Naive B cell (primary cell): ENCODE results near the gene MAPK8IP3. TPM values are rescaled to one million over a fixed set of nuclear protein-coding genes. Genes with fewer than 3 reads are reported as not detected.
A peak's percentile ranks its signal among the peaks of the same experiment; 100 is the strongest.
"Not testable (repeated sequence)": the region's sequence is repeated elsewhere in the genome, so short reads cannot be mapped to it uniquely, and the experiment has no call there.

Experiments used
- ATAC-seq, 2 donors: fragments of 150-1000 bp; cut with Tn5 transposase; 2 replicates each; pipeline ENCODE4 v1.10.0; 2021; ENCODE audit warnings: low read depth in 2 of 2, mild to moderate bottlenecking in 2 of 2, moderate library complexity in 2 of 2
- DNase-seq: peaks from one replicate; pipeline ENCODE4 v3.0.0; 2022
- H3K27ac Mint-ChIP-seq, 6 donors: one replicate each; pipeline ENCODE4 v1.8.0; 2020 to 2022; ENCODE audit warnings: mild to moderate bottlenecking in 6 of 6, mixed read lengths in 6 of 6, moderate library complexity in 5 of 6, inconsistent platforms in 2 of 6
- H3K27me3 Mint-ChIP-seq, 3 donors: one replicate each; pipeline ENCODE4 v1.8.0; 2021 to 2022; ENCODE audit warnings: mixed read lengths in 3 of 3, mild to moderate bottlenecking in 1 of 3
- H3K36me3 Mint-ChIP-seq, 2 donors: one replicate each; pipeline ENCODE4 v1.8.0; 2020 to 2022; ENCODE audit warnings: mixed read lengths in 2 of 2, inconsistent platforms in 1 of 2, mild to moderate bottlenecking in 1 of 2
- H3K4me1 Mint-ChIP-seq, 3 donors: one replicate each; pipeline ENCODE4 v1.8.0; 2020 to 2022; ENCODE audit warnings: mixed read lengths in 3 of 3, inconsistent platforms in 1 of 3, mild to moderate bottlenecking in 1 of 3, moderate library complexity in 1 of 3
- H3K4me3 Mint-ChIP-seq, 8 donors: one replicate each; pipeline ENCODE4 v1.8.0; 2020 to 2022; ENCODE audit warnings: mild to moderate bottlenecking in 8 of 8, mixed read lengths in 8 of 8, moderate library complexity in 8 of 8, inconsistent platforms in 2 of 8
- H3K9me3 Mint-ChIP-seq, 7 donors: one replicate each; pipeline ENCODE4 v1.8.0; 2020 to 2022; ENCODE audit warnings: mixed read lengths in 7 of 7, mild to moderate bottlenecking in 5 of 7, inconsistent platforms in 2 of 7, moderate library complexity in 1 of 7
- polyA plus RNA-seq, 6 donors: library from polyadenylated mRNA; unstranded; fragments of 300-500 nt; fragmentation: Illumina TruSeq; gene quantifications; one replicate each; pipeline ENCODE4 v1.2.3, GENCODE V29; 2021; ENCODE audit warnings: low read depth in 6 of 6

The MAPK8IP3 gene
- polyA plus RNA-seq, 6 donors from 2014 or later, result 1.2 to 10.1 (median 2.2) TPM

DNA sequence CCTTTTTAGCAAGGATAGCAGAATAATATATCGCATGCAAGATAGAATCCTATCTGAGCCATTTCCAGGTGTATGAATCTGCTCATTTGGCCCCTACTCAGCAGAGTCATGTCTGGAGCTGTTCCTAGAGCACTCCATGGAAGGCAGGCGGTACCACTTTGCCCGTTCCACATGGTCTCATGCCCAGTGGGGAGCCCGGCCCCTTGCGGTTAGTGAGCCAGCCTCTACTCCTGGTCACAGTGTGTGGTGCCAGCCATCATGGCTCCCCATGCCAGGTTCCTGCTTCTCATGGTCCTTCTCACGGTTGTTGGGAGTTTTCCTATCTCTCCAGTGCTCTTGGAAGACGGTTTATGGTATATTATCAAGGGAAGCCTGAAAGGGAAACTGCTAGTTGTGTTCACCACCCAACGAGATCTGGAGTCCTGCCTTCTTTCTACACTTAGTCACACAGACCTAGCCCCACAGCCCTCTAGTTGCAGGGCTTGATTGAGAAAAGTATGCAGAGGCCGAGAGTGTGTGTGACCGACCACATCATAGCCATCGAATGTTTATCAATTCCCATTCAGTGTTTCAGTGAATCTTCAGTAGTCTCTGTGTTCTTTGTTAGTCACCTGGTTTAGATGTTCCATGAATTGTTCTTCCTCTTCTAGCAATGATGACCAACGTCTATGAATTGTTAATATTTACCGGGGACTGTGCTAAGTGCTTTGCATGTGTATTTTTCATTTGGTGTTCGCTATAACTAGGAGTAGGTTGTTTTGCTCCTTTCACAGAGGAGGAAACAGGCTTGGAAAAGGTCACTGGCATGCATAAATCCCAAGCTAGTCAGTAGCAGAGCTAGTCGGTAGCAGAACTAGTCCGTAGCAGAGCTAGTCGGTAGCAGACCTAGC lies 18.3 kb upstream of the MAPK8IP3 start:
- no peak overlapping the region for H3K4me3 Mint-ChIP-seq
- ATAC-seq (no peak), DNase-seq (no peak)
- no peaks in the 10 kb centered on the region for H3K9me3 Mint-ChIP-seq
- H3K27me3 Mint-ChIP-seq, result no peaks in the 10 kb centered on the region
- peaks cover 0 to 14% of the 10 kb centered on the region in 2 donors for H3K36me3 Mint-ChIP-seq
- H3K4me1 Mint-ChIP-seq, result peaks cover 0 to 18% (median 5%) of the 10 kb centered on the region in 3 donors
- H3K27ac Mint-ChIP-seq, result peak overlapping the region in 1 of 6 donors; percentile 2

DNA sequence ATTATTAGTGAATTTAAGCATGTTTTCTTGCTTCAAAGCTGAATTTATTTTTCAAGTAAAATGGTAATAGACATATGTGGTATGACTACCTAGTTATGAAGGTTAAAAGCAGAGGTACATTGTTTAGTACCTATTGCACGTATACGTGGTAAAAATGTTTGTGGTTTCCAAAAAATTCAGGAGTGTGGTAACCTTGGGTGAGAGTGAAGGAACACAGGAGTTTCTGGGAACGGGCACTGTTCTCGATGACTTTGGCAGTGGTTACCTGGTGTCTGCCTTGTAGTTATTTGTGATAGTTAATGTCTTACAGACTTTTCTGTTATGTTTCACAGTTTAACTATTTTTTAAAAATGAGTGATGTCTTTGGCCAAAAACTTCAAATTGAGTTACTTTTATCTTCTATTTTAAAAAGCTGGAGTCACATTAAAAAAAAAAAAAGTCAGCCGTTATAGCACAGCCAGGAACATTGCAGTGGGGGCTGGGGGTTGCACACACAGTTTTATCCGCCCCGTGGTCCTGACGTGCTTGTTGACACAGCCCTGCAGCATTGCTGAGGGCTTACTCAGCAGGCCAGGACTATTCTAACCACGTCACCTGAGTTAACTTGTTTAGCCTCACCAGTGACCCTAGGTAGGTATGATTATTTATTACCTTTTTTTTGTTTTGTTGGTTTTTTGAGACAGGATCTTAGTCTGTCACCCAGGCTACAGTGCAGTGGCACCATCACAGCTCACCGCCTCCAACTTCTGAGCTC lies 17.0 kb upstream of the MAPK8IP3 start:
- Mint-ChIP-seq H3K27ac (no peak overlapping the region), H3K9me3 (no peaks in the 10 kb centered on the region), H3K4me3 (no peak overlapping the region), H3K36me3 (peaks cover 0 to 21% of the 10 kb centered on the region in 2 donors), H3K4me1 (peaks cover 0 to 12% (median 5%) of the 10 kb centered on the region in 3 donors), H3K27me3 (no peaks in the 10 kb centered on the region)
- ATAC-seq, result no peak
- DNase-seq, result no peak

- peaks cover 0 to 12% (median 5%) of the 10 kb centered on the region in 3 donors for H3K4me1 Mint-ChIP-seq
- no peaks in the 10 kb centered on the region for H3K27me3 Mint-ChIP-seq
- H3K36me3 Mint-ChIP-seq, result peaks cover 0 to 21% of the 10 kb centered on the region in 2 donors
- no peaks in the 10 kb centered on the region for H3K9me3 Mint-ChIP-seq
- DNase-seq (no peak), ATAC-seq (no peak)
- no peak overlapping the region for H3K27ac Mint-ChIP-seq
- H3K4me3 Mint-ChIP-seq, result no peak overlapping the region
These were observed 16.1 kb upstream of the MAPK8IP3 start for GRCh38 chr16:1689853-1690252.

DNA sequence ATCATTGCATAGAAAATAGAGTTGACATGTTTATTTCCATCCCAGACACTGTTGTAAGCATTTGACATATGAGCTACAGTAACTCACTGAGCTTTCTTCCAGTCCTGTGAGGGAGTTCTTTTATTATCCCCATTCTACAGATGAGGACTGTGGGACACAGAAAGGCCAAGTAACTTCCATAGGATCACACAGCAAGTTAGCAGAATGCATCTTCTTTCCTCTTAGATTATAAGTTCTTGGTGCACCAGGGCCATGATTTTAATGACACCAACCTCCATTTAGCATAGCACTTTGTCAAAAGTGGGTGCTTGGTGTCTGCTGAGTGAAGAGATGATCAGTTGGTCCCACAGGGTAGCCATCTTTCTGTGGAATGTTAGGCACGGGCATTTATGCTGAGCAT lies 15.2 kb upstream of the MAPK8IP3 start:
- ATAC-seq, result no peak
- no peak for DNase-seq
- Mint-ChIP-seq H3K36me3 (peaks cover 0 to 21% of the 10 kb centered on the region in 2 donors), H3K4me3 (no peak overlapping the region), H3K27ac (no peak overlapping the region), H3K27me3 (no peaks in the 10 kb centered on the region), H3K4me1 (peaks cover 0 to 12% (median 3%) of the 10 kb centered on the region in 3 donors), H3K9me3 (no peaks in the 10 kb centered on the region)

GRCh38 chr16:1691276-1691675 lies 14.7 kb upstream of the MAPK8IP3 start:
- H3K36me3 Mint-ChIP-seq, result peaks cover 0 to 21% of the 10 kb centered on the region in 2 donors
- no peak for ATAC-seq

DNA sequence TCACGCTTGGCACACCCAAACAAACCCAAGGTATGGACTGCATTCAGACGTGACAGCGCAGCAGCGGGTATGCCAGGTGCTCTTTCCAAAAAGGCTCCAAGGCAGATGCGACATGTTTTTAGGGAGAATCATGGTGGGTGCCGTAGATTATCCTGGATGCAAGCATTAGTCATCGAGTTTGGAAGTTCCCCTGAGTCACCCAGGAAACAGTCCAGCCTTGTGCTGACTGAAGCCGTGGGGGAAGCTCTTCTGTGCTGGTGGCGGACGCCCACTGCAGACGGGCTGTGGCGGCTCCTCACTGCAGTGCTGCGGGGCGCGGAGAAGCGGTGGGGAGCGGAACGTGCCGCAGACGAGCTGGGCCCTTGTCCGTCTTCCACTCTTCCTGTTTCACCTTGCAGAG lies 14.0 kb upstream of the MAPK8IP3 start:
- DNase-seq, result no peak
- Mint-ChIP-seq H3K36me3 (peaks cover 0 to 21% of the 10 kb centered on the region in 2 donors), H3K4me3 (no peak overlapping the region), H3K9me3 (no peaks in the 10 kb centered on the region), H3K27me3 (no peaks in the 10 kb centered on the region), H3K27ac (no peak overlapping the region), H3K4me1 (peaks cover 2 to 15% (median 5%) of the 10 kb centered on the region in 3 donors)
- ATAC-seq, result no peak

More at GRCh38 chr16:1691276-1691675, 14.7 kb upstream of the MAPK8IP3 start:
- Mint-ChIP-seq H3K4me3 (no peak overlapping the region), H3K27me3 (no peaks in the 10 kb centered on the region), H3K9me3 (no peaks in the 10 kb centered on the region), H3K4me1 (peaks cover 0 to 12% (median 2%) of the 10 kb centered on the region in 3 donors), H3K27ac (no peak overlapping the region)
- DNase-seq, result no peak

GRCh38 chr16:1696863-1697262 lies 9.1 kb upstream of the MAPK8IP3 start:
- Mint-ChIP-seq H3K36me3 (peaks cover 7 to 12% of the 10 kb centered on the region in 2 donors), H3K4me3 (peak overlapping the region in 1 of 8 donors; percentile 38), H3K27ac (no peak overlapping the region), H3K9me3 (no peaks in the 10 kb centered on the region), H3K4me1 (peaks cover 0 to 5% (median 3%) of the 10 kb centered on the region in 3 donors), H3K27me3 (no peaks in the 10 kb centered on the region)
- no peak for DNase-seq
- no peak for ATAC-seq

GRCh38 chr16:1698680-1699079 lies 7.3 kb upstream of the MAPK8IP3 start:
- Mint-ChIP-seq H3K9me3 (no peaks in the 10 kb centered on the region), H3K27me3 (no peaks in the 10 kb centered on the region), H3K4me1 (peaks cover 0 to 5% (median 3%) of the 10 kb centered on the region in 3 donors), H3K36me3 (peaks cover 2 to 12% of the 10 kb centered on the region in 2 donors), H3K4me3 (no peak overlapping the region), H3K27ac (peak overlapping the region in 2 of 6 donors; percentile 51 to 86)
- no peak for DNase-seq
- no peak for ATAC-seq

DNA sequence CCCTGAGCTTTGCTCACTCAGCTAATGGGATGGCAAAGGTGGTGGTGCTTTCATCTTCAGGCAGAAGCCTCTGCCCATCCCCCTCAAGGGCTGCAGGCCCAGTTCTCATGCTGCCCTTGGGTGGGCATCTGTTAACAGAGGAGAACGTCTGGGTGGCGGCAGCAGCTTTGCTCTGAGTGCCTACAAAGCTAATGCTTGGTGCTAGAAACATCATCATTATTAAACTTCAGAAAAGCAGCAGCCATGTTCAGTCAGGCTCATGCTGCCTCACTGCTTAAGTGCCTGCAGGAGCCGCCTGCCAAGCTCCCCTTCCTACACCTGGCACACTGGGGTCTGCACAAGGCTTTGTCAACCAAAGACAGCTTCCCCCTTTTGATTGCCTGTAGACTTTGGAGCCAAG lies 5.7 kb upstream of the MAPK8IP3 start:
- H3K27me3 Mint-ChIP-seq, result no peaks in the 10 kb centered on the region
- no peak overlapping the region for H3K4me3 Mint-ChIP-seq
- peaks cover 0 to 12% of the 10 kb centered on the region in 2 donors for H3K36me3 Mint-ChIP-seq
- DNase-seq, result no peak
- H3K27ac Mint-ChIP-seq, result peak overlapping the region in 1 of 6 donors; percentile 53
- peaks cover 4 to 11% (median 6%) of the 10 kb centered on the region in 3 donors for H3K4me1 Mint-ChIP-seq
- ATAC-seq, result no peak
- no peaks in the 10 kb centered on the region for H3K9me3 Mint-ChIP-seq

DNA sequence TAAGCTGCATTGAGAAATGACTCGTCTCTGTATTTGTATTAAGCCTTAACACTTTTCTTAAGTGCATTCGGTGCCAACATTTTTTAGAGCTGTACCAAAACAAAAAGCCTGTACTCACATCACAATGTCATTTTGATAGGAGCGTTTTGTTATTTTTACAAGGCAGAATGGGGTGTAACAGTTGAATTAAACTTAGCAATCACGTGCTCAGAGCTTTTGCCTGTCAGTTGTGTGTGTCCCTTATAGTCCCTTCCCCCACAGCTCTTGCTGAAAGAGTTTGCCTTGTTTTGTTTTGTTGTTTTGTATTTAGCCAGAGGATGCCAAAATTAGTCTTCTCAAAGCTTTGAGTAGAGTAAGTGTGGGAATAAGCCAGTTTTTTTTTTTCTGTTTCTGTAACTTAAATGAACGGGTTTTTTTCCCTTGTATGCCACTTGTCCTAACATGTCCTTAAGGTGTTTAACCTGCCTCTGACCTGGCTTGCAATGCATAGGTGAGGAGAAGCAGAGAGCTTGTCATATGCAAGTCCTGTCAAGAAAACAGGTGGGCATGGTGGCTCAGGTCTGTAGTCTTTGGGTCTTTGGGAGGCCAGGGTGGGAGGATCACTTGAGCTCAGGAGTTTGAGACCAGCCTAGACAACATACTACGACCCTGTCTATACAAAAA lies 4.6 kb upstream of the MAPK8IP3 start:
- no peak for ATAC-seq
- no peak for DNase-seq
- Mint-ChIP-seq H3K9me3 (no peaks in the 10 kb centered on the region), H3K27ac (peak overlapping the region in 3 of 6 donors; percentile 41 to 61 (median 54)), H3K4me3 (peak overlapping the region in 2 of 8 donors; percentile 19 to 46), H3K4me1 (peaks cover 9 to 14% (median 12%) of the 10 kb centered on the region in 3 donors), H3K27me3 (no peaks in the 10 kb centered on the region), H3K36me3 (peaks cover 0 to 12% of the 10 kb centered on the region in 2 donors)

- H3K4me1 Mint-ChIP-seq, result peaks cover 13 to 44% (median 28%) of the 10 kb centered on the region in 3 donors
- peak overlapping the region; percentile 97 to 99 (median 98) for H3K4me3 Mint-ChIP-seq
- not testable (repeated sequence) for DNase-seq, H3K36me3 Mint-ChIP-seq, H3K9me3 Mint-ChIP-seq, H3K27me3 Mint-ChIP-seq
- peak; percentile 23 to 27 for ATAC-seq
- peak overlapping the region; percentile 96 to 100 (median 99) for H3K27ac Mint-ChIP-seq
These were observed 689 bp upstream of the MAPK8IP3 start for GRCh38 chr16:1705324-1705687.

- peaks cover 13 to 47% (median 32%) of the 10 kb centered on the region in 3 donors for H3K4me1 Mint-ChIP-seq
- no peaks in the 10 kb centered on the region for H3K36me3 Mint-ChIP-seq
- no peaks in the 10 kb centered on the region for H3K9me3 Mint-ChIP-seq
- DNase-seq, result no peak
- ATAC-seq, result peak; percentile 45
- H3K27ac Mint-ChIP-seq, result peak overlapping the region; percentile 93 to 99 (median 95)
- H3K4me3 Mint-ChIP-seq, result peak overlapping the region; percentile 94 to 99 (median 98)
- H3K27me3 Mint-ChIP-seq, result no peaks in the 10 kb centered on the region
These were observed 594 bp downstream of the MAPK8IP3 start for GRCh38 chr16:1706386-1707192.
